Measurements from ENCODE around the gene ABHD15.

The ABHD15 gene

GRCh38 chr17:29612404-29613280 is 45.8 kb upstream of the ABHD15 start:
- no peak overlapping the region for H3K4me3 ChIP-seq (ENCODE audit: low read length)
- no peak for DNase-seq (ENCODE audit: low read depth)
- TF ChIP-seq CTCF (conservative IDR thresholded peaks at IDR 0.05; ENCODE audit: low read depth, low read length) = no peak

- no peak for TF ChIP-seq CTCF (conservative IDR thresholded peaks at IDR 0.05; ENCODE audit: low read depth, low read length)
- no peak for DNase-seq (ENCODE audit: low read depth)
- H3K4me3 ChIP-seq (ENCODE audit: low read length) = no peak overlapping the region
Observed at GRCh38 chr17:29612094-29612403, 45.2 kb upstream of the ABHD15 start.

GRCh38 chr17:29611351-29612093 is 44.7 kb upstream of the ABHD15 start:
- DNase-seq (ENCODE audit: low read depth) = no peak
- H3K4me3 ChIP-seq (ENCODE audit: low read length) = no peak overlapping the region
- no peak for TF ChIP-seq CTCF (conservative IDR thresholded peaks at IDR 0.05; ENCODE audit: low read depth, low read length)

GRCh38 chr17:29610395-29610794 is 43.6 kb upstream of the ABHD15 start:
- H3K4me3 ChIP-seq (ENCODE audit: low read length) = no peak overlapping the region
- TF ChIP-seq CTCF (conservative IDR thresholded peaks at IDR 0.05; ENCODE audit: low read depth, low read length) = no peak
- DNase-seq (ENCODE audit: low read depth) = no peak

- no peak for TF ChIP-seq CTCF (conservative IDR thresholded peaks at IDR 0.05; ENCODE audit: low read depth, low read length)
- no peak overlapping the region for H3K4me3 ChIP-seq (ENCODE audit: low read length)
- no peak for DNase-seq (ENCODE audit: low read depth)
Observed at GRCh38 chr17:29608986-29609385, 42.1 kb upstream of the ABHD15 start.

- no peak for DNase-seq (ENCODE audit: low read depth)
- no peak overlapping the region for H3K4me3 ChIP-seq (ENCODE audit: low read length)
- TF ChIP-seq CTCF (conservative IDR thresholded peaks at IDR 0.05; ENCODE audit: low read depth, low read length) = no peak
Observed at GRCh38 chr17:29607557-29608195, 40.8 kb upstream of the ABHD15 start.
